GM21367 (cell line): ENCODE results near the gene ALKBH3.

Experiments
- ATAC-seq: cut with Tn5 transposase; IDR thresholded peaks from one replicate; pipeline ENCODE4 v1.9.1; 2021; ENCODE audit not compliant: unreplicated experiment

Gene ALKBH3

DNA sequence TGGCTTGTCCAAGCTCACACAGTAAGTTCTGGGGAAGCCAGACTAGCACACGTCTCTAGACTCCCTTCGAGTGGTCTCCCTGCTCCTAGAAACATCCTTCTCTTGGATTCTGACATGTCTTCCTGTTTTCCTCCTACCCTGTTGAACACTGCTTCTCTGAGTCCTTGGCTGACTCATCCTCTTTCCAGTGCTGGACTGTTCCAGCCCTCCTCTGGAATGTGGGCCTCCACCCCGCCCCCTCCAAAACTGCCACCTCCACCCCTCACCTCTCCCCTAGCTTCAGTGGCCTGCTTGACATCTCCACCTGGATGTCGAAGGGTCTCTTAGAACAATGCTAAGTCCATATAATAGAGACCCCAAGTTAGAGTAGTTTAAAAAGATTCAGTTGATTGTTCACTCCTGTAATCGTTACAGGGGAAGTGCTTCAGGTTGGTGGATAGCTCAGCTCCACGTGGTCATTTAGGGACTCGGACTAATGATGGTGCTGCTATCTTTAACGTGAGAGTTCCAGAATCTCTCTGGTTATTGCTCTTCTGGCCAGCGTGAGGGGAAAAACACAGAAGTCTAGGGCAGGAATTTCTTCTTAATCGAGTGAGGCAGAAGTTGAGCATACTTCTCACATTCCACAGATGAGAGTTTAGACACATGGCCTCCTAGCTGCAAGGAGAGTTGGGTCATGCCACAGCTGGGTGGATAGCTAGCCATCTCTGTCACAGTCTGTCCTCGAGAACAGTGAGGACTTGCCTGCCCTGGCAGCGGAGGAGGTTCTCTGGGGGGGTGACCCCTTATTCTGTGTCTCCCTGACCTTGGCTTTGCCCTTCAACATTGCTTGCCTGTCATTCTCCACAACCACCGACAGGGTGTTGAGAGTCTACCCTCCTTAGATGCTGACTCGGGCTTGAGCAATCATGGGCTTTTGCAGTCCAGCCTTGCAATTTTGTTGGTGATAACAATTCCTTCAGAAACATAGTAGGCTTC, 57.1 kb downstream of the ALKBH3 start:
- ATAC-seq = no peak

DNA sequence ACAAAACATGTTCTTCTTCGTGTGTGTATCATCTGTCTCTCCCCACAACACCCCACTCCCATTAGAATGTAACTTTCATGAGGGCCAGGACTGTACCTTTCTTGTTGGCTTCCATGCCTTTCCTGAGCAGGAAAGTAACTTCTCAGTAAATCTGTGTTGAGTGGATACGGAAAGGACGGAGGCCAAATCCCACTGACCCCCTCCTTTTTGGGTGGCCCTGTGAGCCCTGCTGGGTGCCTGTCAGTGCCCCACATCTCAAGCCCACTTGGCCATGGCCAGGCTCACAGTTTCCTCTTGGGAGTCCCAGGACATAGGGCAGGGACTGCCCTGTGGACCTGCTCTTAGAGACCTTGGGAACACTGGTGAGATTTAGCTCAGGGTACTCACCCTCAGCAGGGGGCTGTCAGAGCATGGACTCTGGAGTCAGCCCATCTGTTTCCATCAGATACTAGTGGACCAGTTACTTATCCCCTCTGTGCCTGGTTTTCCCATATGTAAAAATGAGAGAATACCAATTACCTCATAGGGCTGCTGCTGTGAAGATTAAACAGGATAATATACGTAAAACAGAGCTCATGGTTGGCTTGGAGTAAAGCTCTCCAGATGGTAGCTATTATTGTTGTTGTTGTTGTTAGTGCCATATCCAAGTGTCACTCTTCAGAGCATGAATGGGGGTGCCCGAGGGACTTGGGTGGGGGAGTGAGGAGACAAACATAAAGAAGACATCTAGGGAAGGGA, 60.8 kb downstream of the ALKBH3 start:
- ATAC-seq = no peak

- no peak for ATAC-seq
Measured at GRCh38 chr11:43942662-43943371, 62.2 kb downstream of the ALKBH3 start.

GRCh38 chr11:43943372-43943930, 62.8 kb downstream of the ALKBH3 start:
- no peak for ATAC-seq

- no peak for ATAC-seq
Measured at GRCh38 chr11:43943931-43944751, 63.5 kb downstream of the ALKBH3 start.

DNA sequence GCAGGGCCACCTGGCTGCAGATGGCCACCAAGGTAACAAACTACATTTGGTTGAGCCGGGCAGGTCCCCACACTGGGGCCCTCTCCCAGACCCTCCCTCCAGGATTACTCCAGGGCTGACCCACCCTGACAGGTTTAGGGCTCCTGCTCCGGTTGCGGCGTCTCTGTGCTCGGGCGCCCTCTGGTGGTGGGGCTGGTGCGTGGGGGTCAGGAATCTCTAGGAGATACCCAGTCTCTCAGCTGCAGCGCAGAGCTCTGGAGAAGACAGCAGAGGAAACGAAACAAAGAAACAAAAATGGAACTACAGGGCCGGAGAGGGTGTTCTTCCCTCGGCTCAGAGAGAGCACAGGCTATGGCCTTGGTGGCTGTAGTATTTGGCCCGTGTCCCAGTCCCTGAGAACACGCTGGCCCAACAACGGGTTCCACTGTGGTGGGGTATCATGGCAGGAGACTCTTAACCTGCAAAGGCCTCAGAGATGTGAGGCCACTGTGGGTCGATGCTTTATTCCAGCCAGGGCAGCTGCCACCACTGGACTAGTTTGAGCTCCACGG, 64.2 kb downstream of the ALKBH3 start:
- ATAC-seq = no peak

DNA sequence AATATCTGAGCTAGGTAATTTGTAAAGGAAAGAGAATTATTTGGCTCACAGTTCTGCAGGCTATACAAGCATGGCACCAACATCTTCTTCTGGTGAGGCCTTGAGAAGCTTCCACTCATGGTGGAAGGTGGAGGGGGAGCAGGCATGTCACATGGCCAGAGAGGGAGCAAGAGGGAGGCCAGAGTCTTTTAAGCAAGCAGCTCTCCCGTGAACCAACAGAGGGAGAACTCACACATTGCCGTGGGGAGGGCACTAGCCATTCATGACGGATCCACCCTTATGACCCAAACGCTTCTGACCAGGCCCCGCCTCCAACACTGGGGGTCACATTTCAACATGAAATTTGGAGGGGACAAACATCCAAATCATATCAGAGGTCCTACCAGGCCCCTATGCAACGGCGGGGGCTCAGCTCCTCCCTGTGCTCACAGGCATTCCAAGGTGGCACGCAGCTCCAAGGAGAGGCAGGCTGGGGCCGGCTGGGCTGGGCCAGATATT, 66.4 kb downstream of the ALKBH3 start:
- no peak for ATAC-seq

GRCh38 chr11:43947815-43948214, 67.2 kb downstream of the ALKBH3 start:
- no peak for ATAC-seq

DNA sequence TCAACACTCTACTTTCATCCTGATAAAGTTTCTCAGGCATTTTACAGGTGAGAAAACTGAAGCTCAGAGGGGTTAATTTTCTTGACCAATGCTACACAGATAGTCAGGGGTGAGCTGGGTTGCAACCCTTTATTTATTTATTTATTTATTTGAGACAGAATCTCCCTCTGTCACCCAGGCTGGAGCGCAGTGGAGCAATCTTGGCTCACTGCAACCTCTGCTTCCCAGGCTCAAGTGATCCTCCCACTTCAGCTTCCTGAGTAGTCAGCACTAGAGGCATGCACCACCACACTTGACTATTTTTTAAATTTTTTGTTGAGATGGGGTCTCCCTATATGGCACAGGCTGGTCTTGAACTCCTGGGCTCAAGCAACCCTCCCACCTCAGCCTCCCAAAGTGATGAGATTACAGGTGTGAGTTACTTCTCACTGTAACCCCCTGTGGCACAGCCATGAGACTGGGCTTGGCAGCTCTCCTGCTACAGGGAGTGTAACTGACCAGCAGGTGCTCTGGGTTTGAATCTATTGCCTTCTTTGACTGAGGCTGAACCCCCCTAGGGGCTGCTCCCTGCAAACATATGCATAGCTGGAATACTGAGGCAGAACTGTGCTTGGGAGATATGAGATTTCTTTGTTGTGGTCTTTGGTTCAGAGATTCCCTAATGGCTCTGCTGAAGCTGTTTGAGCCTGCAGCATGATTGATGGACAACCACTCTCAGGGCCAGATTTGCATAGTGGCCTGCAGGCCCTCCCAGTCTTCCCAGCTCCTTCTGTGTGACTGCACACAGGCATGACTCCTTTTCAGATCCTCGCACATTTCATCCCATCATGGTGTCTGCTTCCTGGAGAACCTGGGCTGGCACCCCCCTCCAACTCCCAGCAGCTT, 68.0 kb downstream of the ALKBH3 start:
- no peak for ATAC-seq

DNA sequence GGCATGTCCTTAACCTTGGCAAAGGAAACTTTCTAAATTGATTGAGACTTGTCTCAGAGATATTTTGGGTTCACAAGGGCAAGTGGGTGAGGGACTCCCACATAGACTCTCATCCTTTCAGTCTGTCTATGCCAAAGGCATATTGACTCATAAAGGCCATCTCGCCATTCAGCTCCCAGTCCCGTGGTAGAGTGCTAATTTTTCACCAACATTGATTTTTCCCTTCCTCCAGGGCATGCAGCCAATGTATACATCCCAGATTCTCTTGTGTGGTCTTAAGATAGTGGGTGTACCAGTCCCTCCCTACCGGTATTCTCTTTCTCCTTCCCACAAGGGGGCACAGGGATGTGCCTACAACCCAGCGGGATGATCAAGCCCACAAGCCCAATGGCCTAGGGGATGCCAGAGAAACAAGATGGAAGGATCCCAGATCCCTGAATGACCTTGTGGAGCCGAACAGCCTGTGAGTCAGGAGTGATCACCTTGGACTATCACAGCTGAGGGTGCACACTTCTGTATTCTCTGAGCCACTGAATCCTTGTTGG, 69.8 kb downstream of the ALKBH3 start:
- no peak for ATAC-seq

DNA sequence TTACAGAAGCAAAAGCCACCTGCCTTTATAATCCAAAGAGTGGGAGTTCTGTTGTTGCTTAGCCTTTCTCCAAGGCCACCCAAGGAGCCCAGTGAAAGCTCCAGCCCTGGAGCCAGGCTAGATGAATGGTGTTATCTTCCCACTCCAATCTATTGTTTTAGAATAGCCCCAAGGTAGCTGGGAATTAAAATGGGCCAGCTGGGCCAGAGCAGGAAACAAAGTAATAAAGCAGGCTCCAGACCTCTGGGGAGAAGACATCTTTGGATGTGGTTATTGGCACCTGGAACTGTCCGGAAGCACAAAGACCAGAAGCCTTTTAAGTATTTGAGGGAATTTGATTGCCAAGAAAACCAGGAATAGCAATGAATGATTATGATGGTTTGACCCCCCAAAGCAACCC, 70.6 kb downstream of the ALKBH3 start:
- ATAC-seq = no peak

DNA sequence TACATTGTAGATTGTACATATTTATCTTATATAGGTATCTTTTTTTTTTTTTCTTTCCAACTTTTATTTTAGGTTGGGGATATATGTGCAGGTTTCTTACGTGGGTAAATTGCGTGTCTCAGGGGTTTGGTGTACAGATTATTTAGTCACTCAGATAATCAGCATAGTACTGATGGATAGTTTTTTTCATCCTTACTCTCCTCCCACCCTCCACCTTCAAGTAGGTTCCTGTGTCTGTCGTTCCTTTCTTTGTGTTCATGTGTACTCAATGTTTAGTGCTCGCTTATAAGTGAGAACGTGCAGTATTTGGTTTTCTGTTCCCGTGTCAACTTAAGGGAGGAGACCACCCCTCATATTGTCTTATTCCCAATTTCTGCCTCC, 71.4 kb downstream of the ALKBH3 start:
- ATAC-seq = no peak

- no peak for ATAC-seq
Measured at GRCh38 chr11:43952401-43953342, 72.0 kb downstream of the ALKBH3 start.

- ATAC-seq = no peak
Measured at GRCh38 chr11:43953521-43953920, 72.9 kb downstream of the ALKBH3 start.

- ATAC-seq = no peak
Measured at GRCh38 chr11:43954241-43954640, 73.6 kb downstream of the ALKBH3 start.

DNA sequence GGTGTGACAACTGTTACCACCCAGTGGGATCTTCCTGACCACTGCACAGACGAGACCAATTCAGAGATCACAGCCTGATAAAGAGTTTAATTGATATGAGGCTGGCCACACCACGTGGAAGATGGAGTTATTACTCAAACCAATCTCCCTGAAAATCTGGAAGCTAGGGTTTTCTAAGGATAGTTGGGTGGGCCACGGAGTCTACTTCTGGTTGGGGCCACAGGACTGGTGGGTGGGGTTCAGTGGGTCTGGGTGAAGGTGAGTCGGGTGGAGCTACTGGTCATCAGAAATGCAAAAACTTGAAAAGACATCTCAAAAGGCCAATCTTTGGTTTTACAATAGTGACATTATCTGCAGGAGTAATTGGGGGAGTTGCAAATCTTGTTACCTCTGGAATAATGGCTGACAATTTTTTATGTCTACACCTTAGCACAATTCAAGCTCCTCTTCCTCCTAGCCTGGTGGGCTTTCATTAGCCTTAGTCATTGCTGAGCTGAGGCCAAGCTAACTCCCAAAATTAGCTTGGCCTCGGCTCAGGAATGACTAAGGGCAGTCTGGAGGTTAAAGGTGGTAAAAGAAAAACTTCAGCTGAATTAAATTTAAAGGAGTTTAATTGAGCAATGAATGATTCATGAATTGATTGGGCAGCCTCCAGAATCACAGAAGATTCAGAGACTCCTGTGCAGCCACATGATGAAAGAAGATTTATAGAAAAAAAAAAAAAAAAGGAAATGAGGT, 74.9 kb downstream of the ALKBH3 start:
- no peak for ATAC-seq

GRCh38 chr11:43957571-43957970, 76.9 kb downstream of the ALKBH3 start:
- no peak for ATAC-seq
